Stimulated activated CD8-positive, alpha-beta memory T cell treated with anti-CD3 and anti-CD28 coated beads, Interleukin-4, amount 100 ng/mL, for 1 hour (primary cell): ENCODE measurements around the gene RAP2B.
"Not testable (repeated sequence)": the region's sequence is repeated elsewhere in the genome, so short reads cannot be mapped to it uniquely, and the experiment has no call there.

Source experiments
- DNase-seq, 2 donors: peaks; one replicate each; pipeline ENCODE4 v3.0.0-alpha.2; 2020; ENCODE audit warnings: low read depth in 2 of 2, low spot score in 1 of 2

The RAP2B gene

DNA sequence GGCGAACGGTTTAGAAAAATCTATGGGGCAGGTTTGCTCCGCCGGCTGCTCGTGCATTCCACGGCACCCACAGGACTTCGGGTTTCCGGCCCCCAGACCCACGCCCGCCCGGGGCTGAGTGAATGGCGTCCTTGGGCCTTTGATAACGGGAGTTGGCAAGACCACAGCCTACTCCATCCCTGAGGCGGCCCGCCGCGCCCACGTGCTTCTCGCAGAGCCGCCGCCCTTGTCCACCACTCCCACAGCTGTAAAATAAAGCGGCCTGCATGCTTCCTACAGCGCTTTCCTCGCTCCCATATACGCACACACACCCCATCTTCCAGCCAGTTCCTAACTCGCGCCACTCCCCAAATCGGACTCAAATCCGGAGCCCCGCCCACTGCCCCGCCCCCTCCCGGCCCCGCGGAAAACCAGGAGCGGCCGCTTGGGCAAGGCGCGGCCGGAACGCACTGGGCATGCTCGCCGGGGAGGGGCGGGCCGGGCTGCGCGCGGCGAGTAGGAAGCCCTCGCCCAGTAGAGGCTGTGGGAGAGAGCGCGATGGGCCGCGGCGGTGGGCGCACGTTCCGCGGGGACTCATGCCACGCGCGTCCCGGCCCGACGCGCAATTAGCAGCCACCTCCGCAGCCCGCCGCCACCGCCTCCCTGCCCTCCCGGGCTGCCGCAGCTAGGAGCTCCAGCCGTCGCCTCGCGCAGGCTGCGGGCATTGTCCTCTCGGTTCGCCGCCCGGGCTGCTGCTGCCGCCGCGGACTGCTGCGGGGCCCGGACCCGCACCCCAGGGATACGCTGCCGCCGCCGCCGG lies at the start of gene RAP2B:
RAP2B (plus strand) TSS at position 513 of the 799 bp plus-strand sequence. CDS start 468 bp downstream, outside the sequence.
- DNase-seq: peak; percentile 93 to 96

DNA sequence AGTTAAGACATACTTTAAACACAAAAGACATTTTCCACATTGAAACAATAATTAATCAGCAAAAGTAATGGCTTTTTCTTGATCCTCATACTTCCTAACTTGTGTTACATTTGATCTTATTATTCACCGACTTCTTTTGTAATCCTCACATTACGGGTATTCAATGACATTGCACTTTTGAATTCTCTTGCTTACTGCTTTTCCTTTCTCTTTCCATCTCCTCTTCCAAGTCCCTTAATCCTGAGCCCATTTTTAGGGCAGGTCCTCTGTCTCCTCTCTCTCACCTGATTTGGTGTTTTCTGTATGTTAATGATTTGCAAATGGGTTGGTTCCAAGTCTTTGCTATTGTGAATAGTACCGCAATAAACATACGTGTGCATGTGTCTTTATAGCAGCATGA lies 48.5 kb upstream of the RAP2B start:
- no peak for DNase-seq

DNA sequence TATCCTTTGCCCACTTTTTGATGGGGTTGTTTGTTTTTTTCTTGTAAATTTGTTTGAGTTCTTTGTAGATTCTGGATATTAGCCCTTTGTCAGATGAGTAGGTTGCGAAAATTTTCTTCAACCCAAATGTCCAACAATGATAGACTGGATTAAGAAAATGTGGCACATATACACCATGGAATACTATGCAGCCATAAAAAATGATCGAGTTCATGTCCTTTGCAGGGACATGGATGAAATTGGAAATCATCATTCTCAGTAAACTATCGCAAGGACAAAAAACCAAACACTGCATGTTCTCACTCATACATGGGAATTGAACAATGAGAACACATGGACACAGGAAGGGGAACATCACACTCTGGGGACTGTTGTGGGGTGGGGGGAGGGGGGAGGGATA lies 47.8 kb upstream of the RAP2B start:
- DNase-seq: not testable (repeated sequence)

DNA sequence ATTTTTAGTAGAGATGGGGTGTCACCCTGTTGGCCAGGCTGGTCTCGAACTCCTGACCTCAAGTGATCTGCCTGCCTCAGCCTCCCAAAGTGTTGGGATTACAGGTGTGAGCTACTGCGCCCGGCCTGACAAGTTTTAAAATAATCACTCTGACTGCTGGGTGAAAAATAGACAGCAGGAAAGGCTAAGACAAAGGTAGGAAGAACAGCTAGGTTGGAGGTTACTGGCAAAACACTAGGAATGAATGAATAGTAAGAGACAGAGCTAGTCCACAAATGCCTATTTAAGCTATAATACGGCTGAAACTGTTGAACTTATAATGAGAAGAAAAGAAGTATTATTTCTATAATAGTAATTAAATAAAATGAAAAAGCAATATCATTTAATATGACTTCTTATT lies 46.7 kb upstream of the RAP2B start:
- no peak for DNase-seq

DNA sequence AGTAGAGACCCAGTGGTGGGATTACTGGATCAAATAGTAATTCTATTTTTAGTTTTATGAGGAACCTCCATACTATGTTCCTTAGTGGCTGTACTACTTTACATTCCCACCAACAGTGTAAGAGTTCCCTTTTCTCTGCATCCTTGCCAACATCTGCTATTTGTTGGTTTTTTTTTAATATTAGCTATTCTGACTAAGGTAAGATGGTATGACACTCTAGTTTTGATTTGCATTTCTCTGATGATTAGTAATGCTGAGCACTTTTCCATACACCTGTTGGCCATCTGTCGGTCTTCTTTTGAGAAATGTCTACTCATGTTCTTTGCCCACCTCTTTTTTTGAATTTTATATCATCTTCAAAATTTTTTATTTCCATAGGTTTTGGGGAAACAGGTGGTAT lies 34.2 kb upstream of the RAP2B start:
- no peak for DNase-seq

DNA sequence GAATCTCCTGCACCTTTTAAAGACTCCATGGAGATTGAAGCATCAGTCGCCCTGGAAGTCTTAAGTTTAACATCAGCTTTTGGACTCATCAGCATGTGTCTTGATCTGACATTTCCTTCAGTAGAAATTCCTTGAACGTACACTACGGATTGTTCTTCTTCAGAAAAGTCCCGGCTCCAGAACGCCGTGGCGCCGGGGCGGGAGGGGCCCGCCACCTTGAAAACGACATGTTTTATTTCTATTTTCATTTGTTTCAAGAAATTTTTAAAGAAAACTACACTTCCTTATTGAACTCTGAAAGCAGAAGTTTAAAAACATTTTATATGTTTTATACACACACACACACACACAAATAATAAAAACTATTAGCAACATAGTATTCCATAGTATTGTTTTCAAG lies 32.6 kb upstream of the RAP2B start:
- no peak for DNase-seq

DNA sequence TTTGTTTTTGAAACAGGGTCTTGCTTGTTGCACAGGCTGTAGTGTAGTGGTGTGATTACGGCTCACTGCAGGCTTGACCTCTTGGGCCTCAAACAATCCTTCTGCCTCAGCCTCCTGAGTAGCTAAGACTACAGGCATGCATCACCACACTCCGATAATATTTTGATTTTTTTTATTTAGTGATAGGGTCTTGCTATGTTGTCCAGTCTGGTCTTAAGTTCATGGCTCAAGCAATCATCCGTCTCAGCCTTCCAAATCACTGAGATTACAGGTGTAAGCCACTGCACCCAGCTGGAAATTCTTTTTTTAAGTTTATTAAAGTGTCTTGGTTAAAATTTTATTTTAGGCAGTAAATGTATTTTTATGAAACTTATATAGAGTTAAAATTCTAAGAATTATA lies 32.2 kb upstream of the RAP2B start:
- no peak for DNase-seq

DNA sequence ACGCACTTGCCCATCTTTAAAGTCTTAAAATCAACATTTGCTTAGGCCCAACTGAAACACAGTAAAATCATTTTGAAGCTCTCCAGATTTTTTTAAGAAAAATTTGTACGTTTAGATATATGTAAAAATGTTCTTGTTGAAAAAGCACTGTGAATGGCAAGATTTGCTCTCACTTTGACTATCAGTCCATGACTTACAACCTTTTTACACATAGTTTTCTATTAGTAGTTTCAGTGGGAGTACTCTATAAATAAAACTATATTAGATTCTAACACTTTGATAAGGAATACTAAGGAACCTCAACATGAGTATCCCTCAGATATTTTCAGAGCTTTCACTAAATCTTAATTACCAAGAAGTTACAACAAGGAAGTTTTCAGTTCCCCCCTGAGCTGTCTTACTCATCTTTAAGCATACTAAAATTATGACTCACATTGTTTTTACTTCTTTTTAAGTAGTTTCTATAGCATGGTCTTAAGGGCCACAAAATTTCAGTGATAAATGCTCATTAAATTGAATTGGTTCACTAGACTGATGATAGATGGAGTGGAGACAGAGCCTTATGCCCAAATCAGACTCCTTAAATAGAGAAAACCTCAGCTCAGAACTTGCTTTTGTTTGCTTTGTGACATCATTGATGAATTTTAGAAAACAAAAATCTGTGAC lies 31.6 kb upstream of the RAP2B start:
- no peak for DNase-seq

DNA sequence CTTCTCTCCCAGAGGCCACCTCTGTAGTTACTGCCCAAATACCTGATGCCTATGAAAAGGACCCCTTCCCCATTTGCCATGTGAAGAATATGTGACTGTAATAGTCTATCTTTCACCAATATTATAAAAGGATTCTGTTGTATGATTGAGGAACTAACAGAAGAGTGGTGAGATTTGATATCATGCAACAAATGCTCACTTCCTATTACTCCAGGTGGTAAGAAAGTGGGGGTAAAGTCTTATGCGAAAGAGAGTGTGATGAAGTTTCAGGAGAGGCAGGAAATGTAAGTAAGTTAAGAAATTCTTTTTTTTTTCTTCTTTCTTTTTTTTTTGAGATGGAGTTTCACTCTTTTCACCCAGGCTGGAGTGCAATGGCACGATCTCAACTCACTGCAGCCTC lies 24.4 kb upstream of the RAP2B start:
- DNase-seq: no peak

DNA sequence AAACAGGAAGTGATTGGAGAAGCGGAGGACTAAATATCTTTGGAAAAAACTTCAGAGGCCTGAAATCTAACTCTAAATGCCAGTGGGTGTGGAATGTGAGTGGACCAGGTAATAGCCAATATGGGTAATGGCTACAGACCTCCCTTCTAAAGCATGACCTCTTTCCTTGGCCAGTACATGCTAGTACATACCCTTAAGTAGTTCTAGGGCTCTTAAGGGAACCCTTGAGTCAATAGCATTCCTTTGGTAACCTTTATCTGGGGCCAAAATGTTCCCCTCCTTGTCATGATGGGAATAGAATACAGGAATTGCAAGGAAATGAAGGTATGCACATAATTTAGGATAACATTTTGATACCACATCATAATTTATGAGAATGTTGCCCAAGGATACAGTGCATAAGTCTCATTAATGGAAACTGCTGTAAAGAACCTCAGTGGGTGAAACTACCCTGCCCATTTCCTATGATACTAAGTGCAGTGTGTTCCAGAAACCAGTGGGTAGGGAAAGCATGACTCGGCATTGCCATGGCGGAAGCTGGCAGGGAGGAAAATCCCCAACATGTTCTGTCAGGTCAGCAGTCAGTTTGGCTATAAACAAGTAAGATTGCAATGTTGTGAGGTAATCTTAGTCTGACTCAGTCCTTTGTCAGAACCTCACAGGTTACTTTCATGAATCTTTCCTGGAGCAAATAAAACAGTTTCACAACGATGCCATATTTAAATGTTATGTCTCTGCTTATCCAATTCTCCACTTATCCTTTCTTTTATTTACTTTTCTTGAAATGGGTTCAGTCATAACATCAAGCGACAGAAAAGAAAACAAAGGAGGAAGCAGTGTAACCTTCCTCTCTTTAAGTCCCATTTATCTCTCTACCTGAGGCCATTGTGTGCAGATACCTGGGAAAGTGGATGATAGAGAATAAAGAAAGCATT lies 23.5 kb upstream of the RAP2B start:
- DNase-seq: no peak

DNA sequence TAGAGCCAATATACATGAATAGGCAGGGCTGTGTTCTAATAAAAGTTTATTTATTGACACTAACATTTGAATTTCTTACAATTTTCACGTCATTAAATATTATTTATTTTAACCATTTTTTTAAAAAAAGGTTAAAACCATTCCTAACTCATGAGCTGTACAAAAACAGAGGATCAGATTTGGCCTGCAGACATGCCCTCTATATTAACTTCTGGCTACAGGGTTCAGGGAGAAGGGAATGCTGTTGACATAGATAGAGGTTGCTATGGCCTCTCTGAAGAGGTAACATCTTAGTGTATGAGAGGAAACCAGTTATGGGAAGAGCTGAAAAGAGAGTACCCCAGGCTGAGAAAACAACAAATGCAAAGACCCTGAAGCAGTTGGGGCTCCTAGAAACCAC lies 19.1 kb upstream of the RAP2B start:
- no peak for DNase-seq

DNA sequence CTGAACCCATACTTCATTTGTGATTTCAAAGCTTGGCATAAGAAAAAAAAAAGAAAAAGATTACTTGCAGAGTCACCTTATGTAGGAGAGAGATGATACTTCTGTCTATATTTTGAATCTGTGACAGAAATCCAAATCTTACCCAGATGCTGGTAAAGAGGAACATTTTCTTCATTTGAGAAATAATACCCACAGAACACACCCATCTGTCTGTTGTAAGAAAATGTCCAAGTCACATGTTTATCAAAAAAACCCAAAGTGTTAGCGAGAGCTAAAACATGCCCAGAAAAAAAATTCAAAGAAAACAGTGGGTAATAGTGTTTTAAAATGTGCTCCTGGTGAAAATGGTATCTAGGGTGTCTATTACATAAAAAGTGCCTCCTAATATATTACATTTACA lies 18.0 kb upstream of the RAP2B start:
- DNase-seq: no peak

DNA sequence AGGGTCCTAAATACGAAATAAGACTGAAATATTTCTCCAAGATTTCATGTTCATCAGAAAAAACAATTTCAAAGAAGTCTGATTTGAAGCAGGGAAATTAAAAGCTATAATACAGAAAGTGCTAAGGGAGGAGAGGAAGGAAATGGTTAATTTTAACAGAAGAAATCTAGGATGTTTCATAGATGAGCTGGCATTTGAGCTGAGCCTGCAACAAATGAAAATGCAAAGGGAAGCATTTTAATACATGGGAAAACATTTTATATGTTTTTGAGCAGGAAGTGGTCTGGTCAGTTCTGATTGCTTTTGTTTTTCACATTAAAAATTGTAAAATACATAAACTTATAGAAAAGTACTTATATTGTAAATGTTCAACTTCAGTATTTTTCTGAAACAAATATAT lies 17.2 kb upstream of the RAP2B start:
- DNase-seq: no peak

DNA sequence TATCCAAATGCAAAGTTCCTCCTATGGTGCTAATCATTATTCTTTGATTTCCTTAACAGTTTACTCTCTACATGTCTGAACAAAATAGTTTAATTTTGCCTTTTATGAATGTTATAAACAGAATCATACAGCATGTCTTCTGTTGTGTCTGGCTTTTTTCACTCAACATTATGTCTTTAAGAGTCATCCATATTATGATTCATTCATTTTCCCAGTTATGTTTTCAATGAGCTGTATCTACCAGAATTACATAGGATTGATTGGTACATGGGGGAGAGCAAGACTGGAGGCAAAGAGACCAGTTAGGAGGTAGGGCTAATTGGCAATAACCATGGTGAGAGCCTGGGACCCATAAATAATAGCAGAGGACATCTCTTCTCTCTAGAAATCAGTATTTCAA lies 16.6 kb upstream of the RAP2B start:
- no peak for DNase-seq

DNA sequence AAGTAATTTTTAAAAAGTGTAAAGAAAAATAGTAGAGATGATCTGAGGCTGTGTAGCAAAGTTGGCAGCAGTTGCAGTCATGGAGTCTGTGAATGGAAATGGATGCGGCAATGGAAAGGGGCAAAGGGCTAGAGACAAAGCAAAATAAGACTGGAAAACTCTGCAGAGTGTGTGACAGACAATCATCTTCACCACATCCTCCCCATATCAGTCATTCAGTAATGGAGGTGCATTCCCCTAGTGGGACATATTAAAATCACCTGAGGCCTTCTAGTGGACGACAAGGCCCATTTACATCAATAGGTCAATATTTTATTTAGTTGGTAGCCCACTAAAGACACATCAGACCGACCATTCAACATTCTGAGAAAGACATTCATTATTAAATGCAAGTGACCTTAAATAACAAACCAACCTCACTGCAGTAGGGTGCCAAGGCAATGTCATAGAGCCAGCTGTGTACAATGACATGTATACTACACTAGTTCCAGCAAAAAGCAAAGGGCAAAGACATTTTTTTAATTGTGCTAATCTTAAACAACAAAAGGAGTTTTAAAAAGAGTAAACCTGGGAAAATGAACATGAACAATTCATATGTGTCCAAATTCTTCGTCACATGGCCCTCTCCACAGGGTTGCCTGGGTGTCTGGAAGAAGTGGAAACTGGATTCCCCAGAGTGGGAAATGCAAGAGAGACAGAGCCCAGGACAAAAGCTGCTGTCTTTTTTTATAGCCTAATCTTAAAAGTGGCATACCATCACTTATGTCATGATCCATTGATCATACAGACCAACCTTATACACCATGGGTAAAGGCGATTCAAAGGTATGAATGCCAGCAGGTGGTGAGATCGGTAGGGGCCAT lies 15.6 kb upstream of the RAP2B start:
- no peak for DNase-seq

DNA sequence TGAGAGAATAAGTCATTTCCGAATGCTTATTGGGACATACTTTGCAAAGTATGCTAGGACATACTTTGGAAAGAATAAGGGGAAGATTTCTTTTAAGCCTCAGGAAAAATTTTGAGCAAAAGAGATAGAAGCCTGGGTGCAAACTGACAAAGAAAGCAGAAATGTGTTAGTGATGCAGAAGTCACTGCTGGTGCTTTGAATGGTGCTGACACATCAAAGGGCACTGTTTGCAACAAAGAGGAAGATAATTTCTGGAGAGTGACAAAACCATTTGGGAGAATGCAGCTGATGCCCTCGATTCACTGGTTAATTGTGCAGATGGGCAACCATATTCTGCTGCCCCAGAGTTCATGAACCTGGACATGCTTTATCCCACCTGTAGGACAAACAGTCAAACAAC lies 11.0 kb upstream of the RAP2B start:
- DNase-seq: no peak

DNA sequence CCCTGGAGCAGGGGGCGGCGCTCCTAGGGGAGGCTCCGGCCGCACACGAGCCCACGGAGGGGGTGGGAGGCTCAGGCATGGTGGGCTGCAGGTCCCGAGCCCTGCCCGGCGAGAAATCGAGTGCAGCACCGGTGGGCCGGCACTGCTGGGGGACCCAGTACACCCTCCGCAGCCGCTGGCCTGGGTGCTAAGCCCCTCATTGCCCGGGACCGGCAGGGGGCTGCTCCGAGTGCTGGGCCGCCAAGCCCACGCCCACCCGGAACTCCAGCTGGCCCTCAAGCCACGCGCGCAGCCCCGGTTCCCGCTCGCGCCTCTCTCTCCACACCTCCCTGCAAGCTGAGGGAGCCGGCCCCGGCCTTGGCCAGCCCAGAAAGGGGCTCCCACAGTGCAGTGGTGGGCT lies 6.2 kb upstream of the RAP2B start:
- DNase-seq: not testable (repeated sequence)

DNA sequence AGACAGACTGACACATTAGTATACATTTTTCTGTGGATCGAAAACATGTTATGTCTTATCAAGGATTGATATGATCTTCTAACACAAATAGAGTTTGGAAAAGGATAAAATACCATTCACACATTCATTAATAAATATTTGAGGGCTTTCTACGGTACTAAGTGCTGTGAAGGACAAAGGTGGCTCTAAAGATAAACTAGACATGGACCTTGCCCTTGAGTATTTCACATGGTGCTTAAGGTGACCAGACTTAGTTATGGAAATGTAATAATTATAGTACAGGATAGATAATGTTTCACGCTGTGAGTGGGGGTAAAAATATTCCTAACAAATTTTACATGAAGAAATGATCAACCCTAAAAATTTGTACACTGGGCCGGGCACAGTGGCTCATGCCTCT lies 3.8 kb upstream of the RAP2B start:
- DNase-seq: no peak

DNA sequence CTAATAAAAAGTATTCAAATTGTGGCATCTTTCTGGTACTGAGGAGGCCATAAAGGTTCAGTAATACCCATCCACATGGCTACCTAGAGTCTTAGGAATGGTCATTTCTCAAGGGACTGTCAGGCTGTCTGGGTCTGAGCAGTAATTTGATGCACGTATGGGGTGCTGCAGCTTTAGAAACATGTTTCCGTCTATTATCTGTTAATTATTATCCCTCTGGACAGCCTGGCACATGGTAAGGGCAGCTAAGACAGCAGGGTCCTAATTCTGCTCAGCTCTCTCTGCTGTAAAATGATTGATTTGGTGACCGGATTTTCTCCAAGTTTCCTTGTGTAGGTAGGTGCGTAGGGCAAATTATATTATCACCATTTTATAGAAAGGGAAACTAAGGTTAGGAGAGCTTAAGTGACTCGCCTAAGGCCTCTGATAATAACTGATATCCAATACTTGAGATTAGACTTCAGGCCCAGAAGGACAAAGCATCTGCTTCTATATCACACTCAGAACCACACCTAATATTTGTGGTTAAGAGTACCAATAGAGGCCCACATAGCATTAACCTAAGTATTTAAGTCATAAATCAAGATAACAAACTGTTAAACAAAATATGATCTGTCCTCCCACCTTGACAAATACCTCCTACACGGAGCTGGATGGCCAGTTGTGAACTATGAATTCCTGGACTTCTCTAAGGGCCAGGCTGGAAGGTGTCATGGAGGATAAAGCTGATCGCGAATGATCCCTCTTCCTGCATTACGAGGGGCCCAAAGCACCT lies 2.9 kb upstream of the RAP2B start:
- DNase-seq: no peak

DNA sequence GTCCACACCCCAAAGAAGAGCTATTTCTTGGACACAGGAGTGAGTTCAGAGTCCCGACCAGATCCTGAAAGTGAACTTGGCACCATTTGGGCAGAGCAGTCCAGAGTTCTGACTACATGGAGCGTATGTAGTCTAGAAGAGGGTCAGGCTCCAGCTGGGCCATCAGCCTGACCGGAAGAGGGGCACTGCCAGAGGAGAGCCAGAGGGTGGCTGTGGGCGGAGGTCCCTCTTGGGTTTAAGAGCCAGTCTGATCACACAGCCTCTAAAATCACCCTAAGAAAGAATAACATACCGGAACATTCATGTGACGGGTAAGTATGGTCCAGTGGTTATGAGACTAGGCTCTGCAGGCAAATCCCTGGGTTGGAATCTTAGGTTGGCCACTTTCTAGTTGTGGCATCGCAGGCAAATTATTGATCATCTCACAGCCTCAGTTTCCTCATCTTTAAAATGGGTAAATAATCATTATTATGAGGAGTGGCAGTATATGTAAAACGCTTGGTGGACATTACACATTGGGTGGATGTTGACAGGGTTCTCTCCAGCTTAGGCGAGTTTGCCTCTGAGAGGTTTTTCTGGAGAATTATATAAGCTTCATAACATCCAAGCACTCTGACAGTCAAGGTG lies 2.1 kb upstream of the RAP2B start:
- DNase-seq: no peak
